Tibial nerve (tissue), 4 donors: ENCODE measurements around the gene NUDT16L1. TPM values are rescaled to one million over a fixed set of nuclear protein-coding genes. Genes with fewer than 3 reads are reported as not detected.

ENCODE experiments used
- DNase-seq, 2 donors: peaks; one replicate each; pipeline ENCODE4 v3.0.0-alpha.2; 2019; ENCODE audit warnings: low spot score in 2 of 2
- H3K27ac ChIP-seq, 4 donors: fragments of 200-600 bp; sonication (generic) in 3 of 4; one replicate each; pipeline ENCODE4 v1.5.1; 2017 to 2019; ENCODE audit warnings: mild to moderate bottlenecking in 1 of 4
- H3K27me3 ChIP-seq, 2 donors: fragments of 200-600 bp; sonication (generic) in 1 of 2; one replicate each; pipeline versions ENCODE4 v1.5.1 to v1.6.0; 2017 to 2019
- H3K36me3 ChIP-seq, 3 donors: fragments of 200-600 bp; sonication (generic); one replicate each; pipeline ENCODE4 v1.5.1; 2018 to 2019
- H3K4me1 ChIP-seq, 4 donors: fragments of 200-600 bp; sonication (generic) in 3 of 4; one replicate each; pipeline ENCODE4 v1.5.1; 2017 to 2019
- H3K4me3 ChIP-seq, 4 donors: fragments of 200-600 bp; sonication (generic) in 3 of 4; one replicate each; pipeline ENCODE4 v1.5.1; 2017 to 2019; ENCODE audit warnings: mild to moderate bottlenecking in 1 of 4, moderate library complexity in 1 of 4
- H3K9me3 ChIP-seq, 4 donors: fragments of 200-600 bp; sonication (generic) in 3 of 4; one replicate each; pipeline ENCODE4 v1.5.1; 2017 to 2019
- CTCF ChIP-seq, 5 experiments: fragments of 200-600 bp in 3 of 5; fragments of 450-650 bp in 2 of 5; sonication (generic) in 3 of 5; IDR thresholded peaks; one replicate each; pipeline ENCODE4 v1.5.1; 2016 to 2019; ENCODE audit warnings: antibody characterized with exemption in 5 of 5, mild to moderate bottlenecking in 3 of 5, moderate library complexity in 2 of 5
- EP300 ChIP-seq, 2 donors: sonication (generic); formaldehyde crosslinking; IDR thresholded peaks; one replicate each; pipeline ENCODE4 v1.6.1; 2017; ENCODE audit warnings: antibody characterized with exemption in 2 of 2, mild to moderate bottlenecking in 1 of 2
- POLR2A ChIP-seq, 2 donors: fragments of 450-650 bp; IDR thresholded peaks; one replicate each; pipeline ENCODE4 v1.6.1; 2017; ENCODE audit warnings: antibody characterized with exemption in 2 of 2, mild to moderate bottlenecking in 2 of 2, moderate library complexity in 2 of 2
- WGBS, 2 donors: methylation state at CpG; one replicate each; pipeline ENCODE4 v1.1.5; 2018; 5-methylcytosine and 5-hydroxymethylcytosine counted together
- total RNA-seq, 4 donors: library from RNA; depleted of rRNA; stranded (reverse); fragments of >200 nt; gene quantifications; one replicate each; pipeline ENCODE4 v1.1.0, GENCODE V29; 2016

NUDT16L1 gene
- total RNA-seq, 4 donors from 2014 or later = 30.3 to 63.7 (median 48.5) TPM

GRCh38 chr16:4668313-4668960 is 24.9 kb upstream of the NUDT16L1 start:
- no peak for DNase-seq
- no peak overlapping the region for H3K4me3 ChIP-seq
- peaks cover 0 to 100% (median 19%) of the 10 kb centered on the region in 3 donors for H3K36me3 ChIP-seq
- peaks cover 0 to 20% (median 10%) of the 10 kb centered on the region in 4 donors for H3K4me1 ChIP-seq
- no peak for TF ChIP-seq POLR2A (IDR thresholded peaks at IDR 0.05)
- TF ChIP-seq EP300 (IDR thresholded peaks at IDR 0.05) = no peak
- no peak for TF ChIP-seq CTCF (IDR thresholded peaks at IDR 0.05)
- 93 to 94% methylated on average over 10 of the region's 10 CpGs for WGBS, 2 donors
- no peaks in the 10 kb centered on the region for H3K9me3 ChIP-seq
- H3K27ac ChIP-seq = no peak overlapping the region
- H3K27me3 ChIP-seq = no peaks in the 10 kb centered on the region

- TF ChIP-seq EP300 (IDR thresholded peaks at IDR 0.05) = no peak
- no peak for TF ChIP-seq POLR2A (IDR thresholded peaks at IDR 0.05)
- TF ChIP-seq CTCF (IDR thresholded peaks at IDR 0.05) = no peak
- Histone ChIP-seq H3K9me3 (no peaks in the 10 kb centered on the region), H3K4me1 (peaks cover 0 to 9% (median 4%) of the 10 kb centered on the region in 4 donors), H3K27me3 (no peaks in the 10 kb centered on the region), H3K36me3 (peaks cover 0 to 94% (median 12%) of the 10 kb centered on the region in 3 donors), H3K27ac (peak overlapping the region in 1 of 4 donors; percentile 24), H3K4me3 (no peak overlapping the region)
- DNase-seq = no peak
- WGBS, 2 donors = 75 to 77% methylated on average over 33 of the region's 33 CpGs
These were observed 19.8 kb upstream of the NUDT16L1 start for GRCh38 chr16:4673387-4674046.

GRCh38 chr16:4674926-4675530 is 18.3 kb upstream of the NUDT16L1 start:
- no peaks in the 10 kb centered on the region for H3K9me3 ChIP-seq
- no peaks in the 10 kb centered on the region for H3K27me3 ChIP-seq
- H3K27ac ChIP-seq = no peak overlapping the region
- 95 to 96% methylated on average over 9 of the region's 9 CpGs for WGBS, 2 donors
- DNase-seq = no peak
- H3K4me1 ChIP-seq = peaks cover 0 to 21% (median 4%) of the 10 kb centered on the region in 4 donors
- no peak overlapping the region for H3K4me3 ChIP-seq
- TF ChIP-seq CTCF (IDR thresholded peaks at IDR 0.05) (no peak), EP300 (IDR thresholded peaks at IDR 0.05) (no peak), POLR2A (IDR thresholded peaks at IDR 0.05) (no peak)
- H3K36me3 ChIP-seq = peaks cover 0 to 94% (median 0%) of the 10 kb centered on the region in 3 donors

- 70 to 81% methylated on average over 19 to 20 of the region's 23 CpGs for WGBS, 2 donors
- H3K36me3 ChIP-seq = peaks cover 0 to 93% (median 0%) of the 10 kb centered on the region in 3 donors
These were observed 17.2 kb upstream of the NUDT16L1 start for GRCh38 chr16:4675864-4676786.

More at GRCh38 chr16:4675864-4676786, 17.2 kb upstream of the NUDT16L1 start:
- no peak overlapping the region for H3K4me3 ChIP-seq
- DNase-seq = no peak
- TF ChIP-seq CTCF (IDR thresholded peaks at IDR 0.05) (no peak), POLR2A (IDR thresholded peaks at IDR 0.05) (no peak), EP300 (IDR thresholded peaks at IDR 0.05) (no peak)
- H3K9me3 ChIP-seq = no peaks in the 10 kb centered on the region
- H3K4me1 ChIP-seq = peaks cover 0 to 28% (median 4%) of the 10 kb centered on the region in 4 donors
- H3K27me3 ChIP-seq = no peaks in the 10 kb centered on the region
- H3K27ac ChIP-seq = peak overlapping the region in 1 of 4 donors; percentile 21
